Testis (tissue), 2 donors: Measurements from ENCODE around the gene CENATAC.

Experiments used
- CTCF ChIP-seq, 3 experiments: fragments of 450-650 bp in 2 of 3; fragments of 200-600 bp in 1 of 3; sonication (generic) in 1 of 3; IDR thresholded peaks; one replicate each; pipeline ENCODE4 v1.5.1; 2016 to 2019; ENCODE audit warnings: antibody characterized with exemption in 3 of 3, mild to moderate bottlenecking in 2 of 3, moderate library complexity in 1 of 3
- POLR2A ChIP-seq: fragments of 450-650 bp; IDR thresholded peaks from one replicate; pipeline ENCODE4 v1.6.1; 2017; ENCODE audit warnings: antibody characterized with exemption, mild to moderate bottlenecking, moderate library complexity

GRCh38 chr11:118980191-118980881, 17.6 kb upstream of the CENATAC start:
- TF ChIP-seq CTCF (IDR thresholded peaks at IDR 0.05), result no peak
- TF ChIP-seq POLR2A, result no peak
